GM19351 (cell line): ENCODE data around the gene FAM228A.

Experiments used
- ATAC-seq: cut with Tn5 transposase; IDR thresholded peaks from one replicate; pipeline ENCODE4 v1.9.1; 2021; ENCODE audit warnings: mild to moderate bottlenecking, moderate library complexity; ENCODE audit not compliant: unreplicated experiment

Gene FAM228A

GRCh38 chr2:24222946-24223345 lies 48.1 kb downstream of the FAM228A start:
- no peak for ATAC-seq

GRCh38 chr2:24225499-24226242 lies 50.8 kb downstream of the FAM228A start:
- no peak for ATAC-seq

- ATAC-seq, result no peak
Observed at GRCh38 chr2:24228470-24228869, 53.6 kb downstream of the FAM228A start.

- ATAC-seq, result no peak
Observed at GRCh38 chr2:24231461-24231881, 56.6 kb downstream of the FAM228A start.

- no peak for ATAC-seq
Observed at GRCh38 chr2:24233321-24233720, 58.5 kb downstream of the FAM228A start.

GRCh38 chr2:24237313-24237712 lies 62.5 kb downstream of the FAM228A start:
- ATAC-seq, result no peak

- ATAC-seq, result no peak
Observed at GRCh38 chr2:24238158-24238557, 63.3 kb downstream of the FAM228A start.

GRCh38 chr2:24239553-24239952 lies 64.7 kb downstream of the FAM228A start:
- ATAC-seq, result no peak
